Measurements from ENCODE around the gene ERI3. TPM values are rescaled to one million over a fixed set of nuclear protein-coding genes. Genes with fewer than 3 reads are reported as not detected.

ERI3 gene
- total RNA-seq, 1 donor from 2014 or later, result 58.3 TPM

DNA sequence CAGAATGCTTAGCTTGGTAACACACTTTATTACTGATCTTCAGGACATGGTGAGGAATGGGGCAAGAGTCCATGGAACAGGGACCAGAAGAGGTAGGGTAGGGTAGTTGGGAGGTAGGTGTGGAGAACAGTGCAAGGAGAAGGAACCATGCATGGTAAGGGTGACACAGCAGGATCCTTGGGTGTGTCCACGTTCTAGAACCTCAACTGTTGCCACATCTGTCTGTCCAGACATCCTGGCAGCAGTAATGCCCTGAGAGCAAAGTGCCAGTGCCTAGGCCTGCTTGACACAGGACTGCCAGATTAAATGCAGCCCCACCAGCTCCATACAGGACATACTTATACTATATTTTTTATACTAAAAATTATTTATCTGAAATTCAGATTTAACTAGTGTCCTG lies 127.8 kb downstream of the ERI3 start:
- Histone ChIP-seq H3K36me3 (ENCODE audit: insufficient read depth, low read length) (no peaks in the 10 kb centered on the region), H3K4me3 (ENCODE audit: insufficient read depth, low read depth, low read length) (no peak overlapping the region), H3K27ac (ENCODE audit: low read depth, low read length) (no peak overlapping the region), H3K9ac (ENCODE audit: low read length) (no peak overlapping the region), H4K20me1 (ENCODE audit: insufficient read depth, low read length) (peaks cover 9% of the 10 kb centered on the region), H3K4me1 (ENCODE audit: insufficient read depth, low read length) (no peaks in the 10 kb centered on the region), H3K9me3 (ENCODE audit: insufficient read depth, low read depth, low read length) (no peaks in the 10 kb centered on the region), H3K4me2 (ENCODE audit: low read length) (no peak overlapping the region), H3K27me3 (ENCODE audit: insufficient read depth, low read length) (no peaks in the 10 kb centered on the region), H2AFZ (ENCODE audit: low read depth, low read length) (no peak overlapping the region), H3K79me2 (ENCODE audit: insufficient read depth, low read length) (no peaks in the 10 kb centered on the region)
- Mint-ChIP-seq H3K4me3 (ENCODE audit: unreplicated experiment) (no peak overlapping the region), H3K9me3 (ENCODE audit: unreplicated experiment) (no peaks in the 10 kb centered on the region), H3K27ac (ENCODE audit: unreplicated experiment) (no peak overlapping the region), H3K27me3 (ENCODE audit: low read depth, unreplicated experiment) (no peaks in the 10 kb centered on the region), H3K4me1 (ENCODE audit: low read depth, unreplicated experiment) (no peaks in the 10 kb centered on the region), H3K36me3 (ENCODE audit: low read depth, unreplicated experiment) (peaks cover 15% of the 10 kb centered on the region)
- DNase-seq (ENCODE audit: low read depth) (no peak), FAIRE-seq (no peak)
- TF ChIP-seq, protein P1, sequence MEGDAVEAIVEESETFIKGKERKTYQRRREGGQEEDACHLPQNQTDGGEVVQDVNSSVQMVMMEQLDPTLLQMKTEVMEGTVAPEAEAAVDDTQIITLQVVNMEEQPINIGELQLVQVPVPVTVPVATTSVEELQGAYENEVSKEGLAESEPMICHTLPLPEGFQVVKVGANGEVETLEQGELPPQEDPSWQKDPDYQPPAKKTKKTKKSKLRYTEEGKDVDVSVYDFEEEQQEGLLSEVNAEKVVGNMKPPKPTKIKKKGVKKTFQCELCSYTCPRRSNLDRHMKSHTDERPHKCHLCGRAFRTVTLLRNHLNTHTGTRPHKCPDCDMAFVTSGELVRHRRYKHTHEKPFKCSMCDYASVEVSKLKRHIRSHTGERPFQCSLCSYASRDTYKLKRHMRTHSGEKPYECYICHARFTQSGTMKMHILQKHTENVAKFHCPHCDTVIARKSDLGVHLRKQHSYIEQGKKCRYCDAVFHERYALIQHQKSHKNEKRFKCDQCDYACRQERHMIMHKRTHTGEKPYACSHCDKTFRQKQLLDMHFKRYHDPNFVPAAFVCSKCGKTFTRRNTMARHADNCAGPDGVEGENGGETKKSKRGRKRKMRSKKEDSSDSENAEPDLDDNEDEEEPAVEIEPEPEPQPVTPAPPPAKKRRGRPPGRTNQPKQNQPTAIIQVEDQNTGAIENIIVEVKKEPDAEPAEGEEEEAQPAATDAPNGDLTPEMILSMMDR (IDR thresholded peaks at IDR 0.05; ENCODE audit: insufficient read depth, low read depth, low read length), result no peak
- TF ChIP-seq EZH2 (IDR thresholded peaks at IDR 0.05; ENCODE audit: insufficient read depth, low read length), result no peak

- Histone ChIP-seq H3K4me2 (ENCODE audit: low read length) (no peak overlapping the region), H3K36me3 (ENCODE audit: insufficient read depth, low read length) (no peaks in the 10 kb centered on the region), H3K27ac (ENCODE audit: low read depth, low read length) (no peak overlapping the region), H2AFZ (ENCODE audit: low read depth, low read length) (no peak overlapping the region), H3K79me2 (ENCODE audit: insufficient read depth, low read length) (no peaks in the 10 kb centered on the region), H3K9me3 (ENCODE audit: insufficient read depth, low read depth, low read length) (no peaks in the 10 kb centered on the region), H3K4me1 (ENCODE audit: insufficient read depth, low read length) (peaks cover 2% of the 10 kb centered on the region), H3K4me3 (ENCODE audit: insufficient read depth, low read depth, low read length) (no peak overlapping the region), H3K27me3 (ENCODE audit: insufficient read depth, low read length) (no peaks in the 10 kb centered on the region), H4K20me1 (ENCODE audit: insufficient read depth, low read length) (peaks cover 16% of the 10 kb centered on the region), H3K9ac (ENCODE audit: low read length) (no peak overlapping the region)
- H3K4me3 Mint-ChIP-seq (ENCODE audit: unreplicated experiment), result no peak overlapping the region
- peaks cover 9% of the 10 kb centered on the region for H3K36me3 Mint-ChIP-seq (ENCODE audit: low read depth, unreplicated experiment)
- no peak overlapping the region for H3K27ac Mint-ChIP-seq (ENCODE audit: unreplicated experiment)
- no peak for TF ChIP-seq EZH2 (IDR thresholded peaks at IDR 0.05; ENCODE audit: insufficient read depth, low read length)
- TF ChIP-seq, protein P1 (IDR thresholded peaks at IDR 0.05; ENCODE audit: insufficient read depth, low read depth, low read length), result no peak
- DNase-seq (ENCODE audit: low read depth), result no peak
- no peaks in the 10 kb centered on the region for H3K9me3 Mint-ChIP-seq (ENCODE audit: unreplicated experiment)
- no peaks in the 10 kb centered on the region for H3K4me1 Mint-ChIP-seq (ENCODE audit: low read depth, unreplicated experiment)
- FAIRE-seq, result no peak
- no peaks in the 10 kb centered on the region for H3K27me3 Mint-ChIP-seq (ENCODE audit: low read depth, unreplicated experiment)
Observed at GRCh38 chr1:44225761-44226160, 129.3 kb downstream of the ERI3 start.

GRCh38 chr1:44223187-44223610 lies 131.9 kb downstream of the ERI3 start:
- Mint-ChIP-seq H3K4me1 (ENCODE audit: low read depth, unreplicated experiment) (no peaks in the 10 kb centered on the region), H3K4me3 (ENCODE audit: unreplicated experiment) (no peak overlapping the region), H3K27me3 (ENCODE audit: low read depth, unreplicated experiment) (no peaks in the 10 kb centered on the region), H3K27ac (ENCODE audit: unreplicated experiment) (no peak overlapping the region), H3K9me3 (ENCODE audit: unreplicated experiment) (no peaks in the 10 kb centered on the region), H3K36me3 (ENCODE audit: low read depth, unreplicated experiment) (no peaks in the 10 kb centered on the region)
- FAIRE-seq (no peak), DNase-seq (ENCODE audit: low read depth) (no peak)
- no peak overlapping the region for H3K27ac ChIP-seq (ENCODE audit: low read depth, low read length)
- no peak overlapping the region for H3K4me2 ChIP-seq (ENCODE audit: low read length)
- no peak for TF ChIP-seq EZH2 (IDR thresholded peaks at IDR 0.05; ENCODE audit: insufficient read depth, low read length)
- TF ChIP-seq, protein P1 (IDR thresholded peaks at IDR 0.05; ENCODE audit: insufficient read depth, low read depth, low read length), result no peak
- no peaks in the 10 kb centered on the region for H3K9me3 ChIP-seq (ENCODE audit: insufficient read depth, low read depth, low read length)
- H3K4me1 ChIP-seq (ENCODE audit: insufficient read depth, low read length), result peaks cover 6% of the 10 kb centered on the region
- H3K9ac ChIP-seq (ENCODE audit: low read length), result no peak overlapping the region
- no peak overlapping the region for H3K4me3 ChIP-seq (ENCODE audit: insufficient read depth, low read depth, low read length)
- H3K36me3 ChIP-seq (ENCODE audit: insufficient read depth, low read length), result peaks cover 7% of the 10 kb centered on the region
- H2AFZ ChIP-seq (ENCODE audit: low read depth, low read length), result no peak overlapping the region
- H3K79me2 ChIP-seq (ENCODE audit: insufficient read depth, low read length), result no peaks in the 10 kb centered on the region
- no peaks in the 10 kb centered on the region for H3K27me3 ChIP-seq (ENCODE audit: insufficient read depth, low read length)
- H4K20me1 ChIP-seq (ENCODE audit: insufficient read depth, low read length), result peaks cover 22% of the 10 kb centered on the region
